GM19395 (cell line): ENCODE measurements around the gene TBC1D8.

Experiments
- ATAC-seq: cut with Tn5 transposase; IDR thresholded peaks from one replicate; pipeline ENCODE4 v1.9.1; 2021; ENCODE audit warnings: mild to moderate bottlenecking, moderate library complexity; ENCODE audit not compliant: unreplicated experiment

Gene TBC1D8

DNA sequence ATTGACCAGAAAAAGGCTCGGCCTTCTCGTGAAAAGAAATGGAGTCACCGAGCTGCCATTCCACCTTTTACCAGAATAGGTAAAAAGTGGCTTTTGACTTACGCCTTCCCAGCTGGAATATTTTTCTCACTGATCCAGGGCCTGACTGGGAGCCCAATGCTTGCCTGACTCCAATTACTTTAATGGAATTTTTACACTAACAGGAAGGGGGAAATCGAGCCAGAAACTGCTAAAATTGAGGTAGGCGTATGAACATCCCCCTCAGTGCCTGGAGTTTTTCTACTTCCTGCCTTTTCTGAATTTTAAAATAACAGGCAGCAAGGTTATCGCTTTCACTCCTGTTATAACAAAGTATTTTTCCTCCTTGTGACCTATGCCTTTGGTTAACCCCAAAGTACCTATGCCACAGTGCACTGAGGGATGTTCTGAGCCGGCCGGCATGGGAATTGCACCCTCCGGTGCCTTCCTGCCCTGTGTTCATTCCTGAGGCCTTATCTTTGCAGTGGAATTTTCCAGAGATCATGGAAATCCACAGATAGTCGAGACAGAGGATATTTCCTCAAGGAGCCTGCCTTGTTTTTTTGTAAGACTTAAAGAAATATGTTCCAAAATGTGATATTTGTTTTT, 167.4 kb downstream of the TBC1D8 start:
- no peak for ATAC-seq

DNA sequence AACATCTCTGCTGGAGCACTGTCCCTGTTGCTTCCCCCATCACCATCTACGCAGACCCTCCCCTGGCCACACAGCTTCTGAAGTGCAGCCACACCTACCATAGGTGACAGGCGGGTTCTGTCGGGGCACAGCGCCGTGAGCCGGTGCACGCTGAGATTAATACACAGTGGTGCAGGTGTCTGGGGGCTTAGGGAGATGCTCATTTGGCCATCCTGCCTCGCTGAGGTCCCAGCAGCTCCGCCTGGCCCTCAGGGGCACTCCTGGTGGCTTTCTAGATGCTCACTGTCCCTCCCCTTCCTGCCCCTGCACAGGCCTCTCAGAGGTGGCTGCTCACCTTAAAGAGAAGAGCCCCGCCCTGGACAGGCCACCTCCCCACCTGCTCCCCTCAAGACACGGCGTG, 168.0 kb downstream of the TBC1D8 start:
- ATAC-seq, result no peak

DNA sequence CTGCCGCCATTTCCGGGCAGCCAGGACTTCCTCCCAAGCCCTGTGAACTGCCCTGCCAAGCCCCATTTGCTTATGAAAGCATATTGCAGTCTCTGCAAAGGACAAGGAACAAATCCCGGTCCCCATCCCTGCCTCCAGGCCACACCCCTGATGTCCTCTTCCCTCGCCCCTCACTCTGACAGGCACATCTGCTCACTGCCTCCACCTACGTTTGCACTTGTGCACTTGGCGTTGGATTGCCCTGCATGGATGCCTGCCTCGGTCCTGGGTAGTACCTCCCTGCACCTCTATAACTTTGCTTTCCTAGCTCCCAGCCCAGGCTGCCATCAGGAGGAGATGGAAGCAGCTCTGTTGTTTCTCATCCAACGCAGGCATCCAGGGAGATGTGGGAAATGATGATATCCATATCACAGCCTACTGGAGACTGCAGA, 168.7 kb downstream of the TBC1D8 start:
- ATAC-seq, result no peak

DNA sequence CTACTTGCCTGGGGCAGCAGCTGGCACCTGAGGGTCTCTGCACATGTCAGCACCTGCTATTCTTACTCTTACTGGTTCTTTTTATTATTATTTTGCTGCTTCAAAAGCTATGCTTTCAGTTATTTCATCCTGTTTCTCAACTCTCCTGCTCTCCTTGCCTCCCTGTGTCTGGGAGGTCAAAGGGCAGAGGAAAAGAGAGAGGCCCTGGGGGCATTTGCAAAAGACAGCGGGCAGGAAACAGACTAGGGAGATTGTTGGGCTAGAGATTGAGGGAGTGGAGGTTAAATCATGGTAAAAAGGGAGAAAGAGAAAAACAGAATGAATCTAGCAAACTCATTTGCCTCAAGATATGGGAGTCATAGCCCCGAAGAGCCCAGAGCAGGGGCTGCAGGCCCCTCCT, 170.2 kb downstream of the TBC1D8 start:
- no peak for ATAC-seq

DNA sequence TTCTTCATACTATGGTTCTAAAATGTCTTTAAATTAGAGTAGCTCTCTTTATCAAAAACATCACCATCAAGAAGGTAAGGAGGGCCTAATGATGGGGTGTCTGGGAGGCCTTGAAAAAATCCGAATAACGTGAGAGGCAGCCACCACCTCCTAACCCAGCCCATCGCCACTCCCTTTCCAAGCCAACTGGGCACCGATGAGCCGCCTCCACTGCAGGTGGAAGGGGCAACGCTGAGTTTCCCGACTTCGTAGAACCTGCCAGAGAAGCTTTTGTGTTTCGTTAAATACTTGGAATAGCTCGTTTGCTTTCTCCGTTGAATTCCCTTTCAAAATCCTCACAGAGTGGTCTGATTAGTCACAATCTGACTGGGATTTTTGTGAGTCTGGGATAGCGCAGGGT, 171.1 kb downstream of the TBC1D8 start:
- no peak for ATAC-seq

DNA sequence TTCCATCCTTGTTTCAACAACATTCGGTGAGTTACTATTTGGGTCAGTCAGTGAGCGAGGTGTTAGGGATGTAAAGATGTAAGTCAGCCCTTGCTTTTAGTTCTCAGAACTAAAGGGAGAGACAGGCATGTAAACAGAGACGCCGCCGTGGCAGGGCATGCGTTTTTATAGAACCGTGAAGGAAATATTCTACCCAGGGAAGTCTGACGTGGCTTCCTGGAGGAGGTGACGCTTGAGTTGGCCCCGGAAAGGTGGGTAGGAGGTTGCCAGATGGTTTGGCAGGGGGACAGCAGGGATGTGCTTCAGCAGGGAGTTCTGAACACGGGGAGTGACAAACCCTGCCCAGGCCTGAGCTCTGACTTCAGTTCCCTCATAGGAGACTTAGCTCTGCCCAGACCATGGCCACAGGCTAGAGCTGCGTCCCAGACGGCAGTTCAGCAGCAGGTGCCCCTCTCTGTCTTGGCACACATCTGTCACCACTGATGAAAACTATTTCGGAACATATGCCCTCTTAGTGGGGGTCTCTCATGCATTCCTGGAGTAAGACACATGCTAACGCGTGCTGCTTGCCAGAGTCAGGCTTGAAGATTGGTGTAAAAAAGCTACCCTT, 172.5 kb downstream of the TBC1D8 start:
- ATAC-seq, result no peak

DNA sequence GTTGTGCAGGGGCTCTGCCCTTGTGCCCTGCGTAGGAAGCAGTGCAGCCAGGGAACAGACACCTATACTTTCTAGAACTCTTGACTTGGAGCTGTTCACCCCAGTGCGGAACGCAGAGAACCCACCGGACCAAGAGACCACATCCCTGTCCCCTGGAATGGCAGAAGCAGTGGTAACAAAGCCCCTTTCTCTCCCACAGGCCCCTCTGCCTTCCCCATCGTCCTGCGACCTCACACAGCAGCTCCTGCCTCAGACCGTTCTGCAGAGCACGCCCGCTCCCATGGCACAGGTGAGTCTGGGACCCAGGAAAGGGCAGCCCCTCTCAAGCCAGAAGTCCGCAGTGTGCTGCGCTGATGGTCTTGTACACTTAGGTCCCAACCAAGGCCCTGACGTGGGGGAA, 173.7 kb downstream of the TBC1D8 start:
- ATAC-seq, result no peak

DNA sequence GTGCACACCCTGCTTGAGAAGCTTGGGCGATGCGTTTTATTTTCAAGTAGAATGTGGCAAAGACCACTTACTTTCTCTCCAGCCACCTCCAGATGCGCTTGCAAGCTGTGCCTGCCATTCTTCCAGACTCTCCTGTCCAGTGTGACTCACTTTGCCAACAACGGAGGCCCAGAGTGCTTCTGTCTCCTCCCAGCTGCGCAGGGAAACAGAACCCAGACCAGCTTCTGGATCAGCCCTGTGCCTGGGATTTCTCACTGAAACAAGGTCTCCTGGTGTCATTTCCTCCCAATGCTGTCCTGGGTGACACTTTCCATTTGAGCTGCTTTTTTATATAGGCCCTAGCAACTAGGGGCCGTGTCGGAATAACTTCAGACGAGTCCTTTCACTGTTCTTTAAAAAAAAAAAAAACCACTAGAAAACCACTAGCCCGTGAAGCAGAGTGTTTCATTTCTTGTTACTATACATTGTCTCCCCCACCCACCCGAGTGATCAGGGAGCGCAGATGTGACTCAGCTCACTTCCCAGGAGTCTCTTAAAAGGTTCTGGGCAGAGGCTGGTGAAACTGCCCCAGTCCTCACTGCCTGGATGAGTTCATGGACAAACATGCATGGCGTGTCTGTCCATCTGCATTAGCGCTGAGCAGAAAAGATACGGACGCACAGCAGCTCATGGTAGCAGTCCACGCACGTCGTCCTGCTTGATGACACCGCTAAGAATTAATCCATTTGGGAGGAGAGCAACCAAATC, 174.4 kb downstream of the TBC1D8 start:
- ATAC-seq, result peak; percentile 94

DNA sequence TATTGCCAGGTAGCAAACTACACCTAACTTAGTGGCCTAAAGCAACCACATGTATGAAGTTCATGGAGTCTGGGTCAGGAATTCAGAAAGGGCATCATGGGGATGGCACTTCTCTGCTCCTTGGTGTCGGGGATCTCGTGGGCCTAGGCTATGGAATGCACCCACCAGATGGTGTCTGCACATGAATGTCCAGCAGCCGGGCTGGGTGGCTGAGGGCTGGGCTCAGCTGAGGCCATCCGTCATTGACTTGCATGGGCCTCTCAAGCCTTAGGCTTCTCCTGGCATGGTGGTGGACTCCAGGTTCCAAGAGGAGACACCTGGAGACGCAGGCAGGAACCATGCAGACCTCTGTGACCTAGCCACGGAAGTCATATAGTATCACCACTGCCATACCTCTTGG, 175.1 kb downstream of the TBC1D8 start:
- ATAC-seq, result no peak

DNA sequence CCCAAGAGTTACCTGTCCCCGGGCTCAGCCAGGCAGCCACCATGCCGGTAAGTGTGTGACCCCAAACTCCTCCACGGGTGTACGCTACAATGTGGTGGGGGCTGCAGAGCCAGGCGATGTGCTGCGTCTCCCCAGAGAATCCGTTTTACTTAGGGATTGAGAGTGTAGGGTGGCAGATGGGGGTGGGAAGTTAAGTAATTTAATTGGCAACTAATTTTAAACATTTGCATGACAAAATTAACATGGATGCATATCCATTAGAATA, 175.7 kb downstream of the TBC1D8 start:
- no peak for ATAC-seq

DNA sequence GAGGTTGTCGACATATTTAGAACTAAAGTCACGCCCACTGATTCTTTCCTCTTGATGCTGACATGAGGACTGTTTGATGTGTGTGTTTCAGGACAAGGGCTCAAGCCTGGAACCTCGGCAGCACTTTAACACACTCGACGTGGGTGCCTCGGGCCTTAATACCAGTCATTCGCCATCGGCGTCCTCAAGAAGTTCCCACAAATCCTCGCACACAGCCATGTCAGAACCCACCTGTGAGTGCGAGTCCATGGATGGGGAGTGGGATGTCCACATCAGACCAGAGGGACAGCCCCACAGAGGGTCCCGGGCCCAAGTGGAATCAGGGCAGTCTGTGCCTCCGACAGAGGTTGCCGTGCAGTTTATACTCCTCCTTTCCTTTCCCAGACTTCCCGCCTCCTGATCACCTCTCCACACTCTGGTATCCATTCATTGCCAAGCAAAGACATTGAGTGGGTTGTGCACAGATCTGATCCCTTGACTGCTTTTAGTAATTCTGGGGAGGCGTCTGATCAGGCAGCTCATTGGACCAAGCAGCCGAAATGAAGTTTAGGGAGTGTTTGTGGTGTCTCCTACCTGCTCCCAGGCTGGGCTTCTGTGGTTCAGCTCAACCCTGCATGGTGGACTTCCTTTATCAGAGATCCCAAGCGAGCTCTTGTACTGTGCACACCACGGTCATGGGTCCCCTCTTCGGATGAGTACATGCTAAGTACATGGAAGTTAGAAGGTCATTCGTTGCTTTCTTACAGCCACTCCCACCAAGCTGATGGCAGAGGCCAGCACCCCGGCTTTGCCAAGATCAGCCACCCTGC, 176.3 kb downstream of the TBC1D8 start:
- no peak for ATAC-seq

DNA sequence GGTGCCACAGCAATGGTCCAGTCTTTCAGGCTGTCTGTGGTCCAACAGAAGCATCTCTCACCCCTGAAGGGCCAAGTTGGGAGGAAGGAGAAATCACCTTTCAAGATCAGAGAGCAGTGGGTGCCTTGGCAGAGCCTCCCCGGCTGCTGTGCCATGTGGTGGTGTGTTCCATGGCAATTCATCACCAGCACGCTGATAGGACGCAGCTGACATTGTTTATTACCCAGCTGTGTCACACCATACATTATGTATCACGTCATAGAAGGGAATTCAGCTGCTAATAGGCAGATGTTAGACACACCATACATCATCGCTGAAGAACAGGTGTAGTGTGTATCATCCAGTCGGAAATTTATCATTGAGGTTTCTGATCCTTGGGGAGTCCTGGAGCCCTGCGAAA, 178.7 kb downstream of the TBC1D8 start:
- ATAC-seq, result no peak

DNA sequence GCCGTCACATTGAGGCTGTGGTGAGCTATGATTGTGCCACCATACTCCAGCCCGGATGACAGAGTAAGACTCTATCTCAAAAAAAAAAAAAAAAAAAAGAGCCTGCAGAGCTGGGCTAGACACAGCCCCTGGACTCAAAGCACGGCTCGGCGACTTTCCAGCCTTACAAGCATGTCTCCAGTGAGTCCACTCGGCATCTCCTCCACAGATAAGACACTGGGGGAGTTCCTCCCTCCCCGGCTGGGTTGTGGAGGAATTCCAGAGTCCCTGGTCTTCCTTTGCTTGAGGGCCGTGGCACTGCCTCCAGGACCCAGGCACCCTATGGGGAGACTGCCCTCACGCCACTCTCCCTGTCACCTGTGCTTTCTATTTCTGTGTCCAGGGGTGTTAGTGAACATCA, 180.0 kb downstream of the TBC1D8 start:
- ATAC-seq, result no peak

DNA sequence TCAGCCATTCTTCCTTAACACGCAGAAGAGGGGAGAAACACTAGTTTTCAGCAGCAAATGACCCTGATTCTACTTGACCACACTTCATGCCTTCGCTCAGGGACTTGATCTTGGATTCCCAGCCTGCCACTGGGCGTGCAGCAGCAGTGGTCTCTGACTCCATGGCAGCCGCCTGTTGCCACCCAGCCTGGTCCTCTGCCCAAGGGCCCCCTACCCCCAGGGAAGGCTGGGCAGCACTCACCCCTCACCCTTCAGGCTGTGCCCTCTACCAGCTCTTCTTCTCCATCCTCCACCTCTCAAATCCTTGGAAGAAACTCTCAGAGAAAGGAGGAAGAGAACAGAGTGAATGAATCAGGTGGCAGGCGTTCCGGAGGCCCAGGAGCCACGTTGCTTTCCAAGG, 181.2 kb downstream of the TBC1D8 start:
- no peak for ATAC-seq

DNA sequence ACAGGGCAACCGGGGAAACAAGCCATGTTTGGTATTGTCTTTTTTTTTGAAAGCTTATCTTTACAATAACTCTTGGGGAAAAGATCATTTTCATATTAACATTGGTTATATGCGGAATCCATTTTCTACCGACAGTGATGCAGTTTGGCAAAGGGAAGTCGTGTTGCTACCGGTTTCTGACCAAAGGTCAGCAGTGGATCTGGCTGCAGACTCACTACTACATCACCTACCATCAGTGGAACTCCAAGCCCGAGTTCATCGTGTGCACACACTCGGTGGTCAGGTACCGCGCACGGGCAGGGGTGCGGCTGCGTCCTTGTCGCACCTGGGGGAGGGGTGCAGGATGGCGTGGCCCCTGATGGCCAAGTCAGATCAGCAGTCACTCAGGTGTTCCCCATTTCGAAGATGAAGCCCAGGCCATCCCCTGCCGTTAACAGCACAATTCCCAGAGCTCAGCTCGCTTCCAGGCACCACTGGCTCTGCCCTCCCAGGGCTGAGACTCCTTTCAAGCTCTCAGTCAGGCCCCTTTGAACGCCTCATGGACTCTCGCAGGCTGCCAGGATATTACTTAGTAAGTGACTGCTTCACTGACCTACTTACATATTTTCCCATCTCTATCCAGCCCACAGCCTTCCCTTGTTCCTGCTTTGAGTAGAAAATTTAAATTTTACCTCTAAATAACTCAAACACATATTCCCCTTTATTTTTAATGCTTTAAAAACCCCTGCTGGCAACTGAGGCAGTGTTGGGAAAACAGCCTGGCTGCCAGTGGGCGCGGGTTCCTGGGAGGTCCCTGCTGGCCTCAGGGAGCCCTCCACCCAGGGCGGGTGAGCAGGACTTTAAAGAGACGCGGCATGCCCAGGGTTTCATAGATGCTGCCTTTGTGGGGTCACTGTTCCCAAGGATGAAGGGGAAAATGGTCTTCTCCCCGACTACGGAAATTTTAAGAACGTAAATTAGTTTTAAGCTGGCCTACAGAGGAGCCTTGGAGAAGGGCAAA, 182.7 kb downstream of the TBC1D8 start:
- ATAC-seq, result no peak

DNA sequence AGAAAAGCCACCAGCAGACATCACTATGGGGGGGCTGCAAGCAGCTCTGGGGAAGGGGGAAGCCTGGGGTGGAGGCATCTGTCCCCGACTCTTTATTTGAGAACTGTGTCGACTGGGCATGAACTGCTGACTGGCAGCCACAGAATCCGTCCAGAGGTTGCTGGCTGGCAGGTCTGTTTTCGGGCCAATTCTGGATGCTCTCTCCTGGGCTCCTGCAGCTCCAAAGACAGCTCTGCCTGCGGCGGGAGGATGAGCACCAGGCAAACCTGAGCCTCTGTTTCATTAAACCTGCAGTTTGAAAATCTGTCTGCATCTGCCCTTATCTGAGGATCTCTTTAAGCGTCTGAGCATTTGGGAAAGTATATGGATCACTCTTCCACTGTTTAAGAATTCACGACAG, 183.5 kb downstream of the TBC1D8 start:
- no peak for ATAC-seq

DNA sequence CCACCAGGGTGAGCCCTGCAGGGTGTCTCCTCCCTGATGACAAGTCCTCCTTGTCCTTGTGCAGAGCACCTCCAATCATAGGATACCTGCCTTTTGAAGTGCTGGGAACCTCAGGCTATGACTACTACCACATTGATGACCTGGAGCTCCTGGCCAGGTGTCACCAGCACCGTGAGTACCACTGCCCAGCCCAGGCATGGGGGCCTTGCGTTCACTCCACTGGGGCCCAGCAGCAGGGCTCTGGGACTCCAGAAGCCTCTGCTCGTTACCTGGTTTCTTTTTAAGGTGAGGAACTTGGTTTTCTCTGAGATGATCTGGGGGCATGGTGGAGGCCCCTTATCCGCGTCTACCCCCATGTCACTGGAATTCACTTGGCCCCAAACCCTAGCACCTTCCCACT, 185.6 kb downstream of the TBC1D8 start:
- ATAC-seq, result no peak

DNA sequence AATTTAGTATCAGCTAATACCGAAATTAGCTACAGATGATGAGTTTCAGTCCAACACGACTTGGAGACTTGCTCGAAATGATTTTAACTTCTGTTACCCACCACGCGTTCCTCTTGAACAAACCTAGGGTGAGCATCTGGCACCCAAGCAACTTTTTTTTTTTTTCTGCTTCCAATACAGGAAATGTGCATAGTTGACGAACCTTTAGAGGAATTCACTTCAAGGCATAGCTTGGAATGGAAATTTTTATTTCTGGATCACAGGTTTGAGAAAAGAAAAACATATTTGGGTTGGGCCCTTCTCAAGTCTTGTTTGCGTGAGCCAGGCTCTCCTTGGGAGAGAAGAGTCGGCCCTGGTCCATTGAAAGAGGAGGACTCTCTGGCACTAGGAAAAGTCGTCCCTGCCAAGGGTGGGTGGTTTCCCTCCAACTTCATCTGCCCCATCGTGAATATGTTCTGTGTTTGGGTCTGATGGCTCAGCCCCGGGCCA, 186.5 kb downstream of the TBC1D8 start:
- no peak for ATAC-seq

DNA sequence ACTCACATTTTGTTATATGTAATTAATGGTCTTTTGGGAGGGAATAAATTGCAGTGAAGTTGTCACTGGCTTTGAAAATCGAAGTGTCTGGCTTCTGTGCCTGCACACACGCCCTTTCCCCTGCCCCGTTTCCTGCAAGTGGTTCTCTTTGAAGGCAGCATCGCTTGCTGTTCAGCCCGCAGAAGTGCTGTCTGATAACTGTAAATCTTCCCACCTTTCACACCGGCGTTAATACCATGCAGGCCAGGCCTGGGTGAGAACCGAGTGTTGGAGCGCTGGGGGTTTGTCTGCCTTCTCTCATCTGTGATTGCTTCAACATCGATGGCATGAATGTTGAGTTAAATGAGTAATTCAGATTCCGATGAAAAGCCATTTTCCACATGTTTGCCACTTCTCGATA, 187.0 kb downstream of the TBC1D8 start:
- ATAC-seq, result no peak

DNA sequence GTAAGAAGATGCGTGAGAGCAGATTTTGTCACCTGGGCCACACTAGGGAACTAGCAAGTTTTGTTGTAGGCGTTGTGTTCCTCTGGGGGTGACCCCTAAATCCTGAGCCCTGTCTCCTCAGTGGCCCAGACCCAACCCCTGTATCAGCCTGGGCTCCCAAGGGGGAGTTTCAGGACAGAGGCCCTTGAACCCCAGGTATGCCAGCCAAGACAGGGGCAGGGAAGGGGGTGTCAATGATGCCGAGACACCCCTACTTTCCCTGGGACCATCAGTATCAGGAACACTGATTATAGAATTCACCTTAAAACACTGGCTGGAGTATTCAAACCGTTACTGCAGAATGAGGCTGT, 188.2 kb downstream of the TBC1D8 start:
- no peak for ATAC-seq
